GM19239 (cell line): ENCODE results near the gene WDR1.

ENCODE experiments used
- DNase-seq: peaks from one replicate; pipeline ENCODE4 v3.0.0; 2011; ENCODE audit warnings: low spot score; ENCODE audit not compliant: insufficient read length
- FAIRE-seq: peaks from 2 replicates; lab custom pipeline; 2011; peaks lifted over from hg19 to GRCh38; lab: Jason Lieb, UNC

The WDR1 gene

GRCh38 chr4:10051517-10052135 lies 65.0 kb downstream of the WDR1 start:
- no peak for FAIRE-seq
- DNase-seq: no peak

DNA sequence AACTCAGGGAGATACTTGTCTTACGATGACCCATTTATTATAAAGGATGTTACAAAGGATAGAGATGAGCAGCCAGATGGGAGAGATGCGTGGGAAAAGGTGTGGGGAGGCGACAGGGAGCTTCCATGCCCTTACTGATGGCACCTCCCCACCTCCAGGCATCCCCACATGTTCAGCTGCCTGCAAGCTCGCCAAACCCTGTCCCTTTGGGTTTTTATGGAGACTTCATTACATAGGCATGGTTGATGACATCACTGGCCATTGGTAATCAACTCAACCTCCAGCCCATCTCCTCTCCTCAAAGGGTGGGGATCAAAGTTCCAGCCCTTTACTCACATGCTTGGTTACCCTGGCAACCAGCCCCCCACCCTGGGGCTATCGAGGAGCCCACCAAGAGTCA lies 65.9 kb downstream of the WDR1 start:
- FAIRE-seq: no peak
- no peak for DNase-seq

GRCh38 chr4:10050261-10050661 lies 66.3 kb downstream of the WDR1 start:
- FAIRE-seq: no peak
- no peak for DNase-seq

- no peak for FAIRE-seq
- DNase-seq: no peak
Measured at GRCh38 chr4:10048941-10049697, 67.5 kb downstream of the WDR1 start.

DNA sequence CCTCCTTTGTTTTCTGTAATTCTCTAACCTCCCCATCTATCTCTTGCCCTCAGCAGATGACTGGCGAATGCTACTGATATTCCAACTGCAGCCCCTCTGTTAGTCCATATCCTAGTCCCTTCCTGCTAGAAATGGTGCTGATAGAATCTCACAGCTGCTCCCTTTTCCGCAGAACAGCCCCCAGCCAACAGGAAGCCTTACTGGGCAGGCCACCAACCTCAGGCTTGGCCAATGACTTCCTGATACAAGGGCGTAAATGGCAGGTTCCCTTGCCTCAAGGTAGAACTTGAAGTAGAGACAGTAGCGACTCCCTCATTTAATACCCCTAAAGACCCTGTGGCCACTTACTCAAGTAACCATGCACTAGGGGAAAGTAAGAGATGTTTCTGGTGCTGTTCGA lies 68.6 kb downstream of the WDR1 start:
- DNase-seq: no peak
- FAIRE-seq: no peak

GRCh38 chr4:10046471-10046870 lies 70.1 kb downstream of the WDR1 start:
- FAIRE-seq: no peak

DNA sequence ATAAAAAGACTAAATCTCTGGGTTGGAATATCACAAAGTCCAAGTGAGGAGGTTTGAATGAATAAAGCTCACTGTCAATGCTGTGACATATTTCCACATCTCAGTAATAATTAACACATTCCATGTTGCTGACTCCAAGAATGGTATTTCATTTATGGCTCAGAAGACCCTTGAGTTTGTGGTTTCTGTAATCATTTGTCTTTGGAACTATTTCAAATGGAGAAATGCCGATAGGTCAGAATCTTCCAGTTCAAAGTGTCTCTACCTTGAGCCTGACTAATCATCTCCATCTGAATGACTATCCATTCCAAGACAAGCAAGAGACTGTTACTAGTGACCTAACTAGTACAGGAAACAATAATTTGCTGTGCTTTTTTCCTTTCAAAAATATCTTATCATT lies 71.1 kb downstream of the WDR1 start:
- no peak for FAIRE-seq
- no peak for DNase-seq

More at GRCh38 chr4:10046471-10046870, 70.1 kb downstream of the WDR1 start:
- DNase-seq: no peak

- DNase-seq (no peak), FAIRE-seq (no peak)
Measured at GRCh38 chr4:10041036-10041435, 75.6 kb downstream of the WDR1 start.

- FAIRE-seq (no peak), DNase-seq (no peak)
Measured at GRCh38 chr4:10040049-10040892, 76.3 kb downstream of the WDR1 start.

DNA sequence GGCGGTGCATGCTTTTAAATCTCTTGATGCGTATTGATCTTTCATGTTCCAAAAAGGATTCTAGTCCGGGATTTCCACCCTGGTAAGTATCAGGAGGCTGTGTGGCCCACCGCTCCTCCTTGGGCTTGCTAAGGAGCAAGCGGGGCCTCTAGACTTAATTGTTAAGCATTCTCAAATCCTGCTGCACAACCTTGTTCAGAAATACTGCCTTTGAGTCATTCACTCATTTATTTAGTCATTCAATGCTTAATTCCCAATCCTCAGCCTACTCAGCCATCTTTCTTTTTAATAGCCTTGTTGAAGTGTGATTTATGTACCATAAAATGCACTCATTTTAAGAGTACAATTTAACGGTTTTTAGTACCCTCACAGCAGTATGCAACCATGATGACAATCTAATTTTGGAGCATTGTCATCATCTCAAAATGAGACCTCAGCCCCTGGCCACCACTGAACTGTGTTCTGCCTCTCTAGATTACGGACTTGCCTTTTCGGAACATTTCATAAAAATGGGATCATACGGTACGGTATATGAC lies 79.7 kb downstream of the WDR1 start:
- FAIRE-seq: no peak
- no peak for DNase-seq

DNA sequence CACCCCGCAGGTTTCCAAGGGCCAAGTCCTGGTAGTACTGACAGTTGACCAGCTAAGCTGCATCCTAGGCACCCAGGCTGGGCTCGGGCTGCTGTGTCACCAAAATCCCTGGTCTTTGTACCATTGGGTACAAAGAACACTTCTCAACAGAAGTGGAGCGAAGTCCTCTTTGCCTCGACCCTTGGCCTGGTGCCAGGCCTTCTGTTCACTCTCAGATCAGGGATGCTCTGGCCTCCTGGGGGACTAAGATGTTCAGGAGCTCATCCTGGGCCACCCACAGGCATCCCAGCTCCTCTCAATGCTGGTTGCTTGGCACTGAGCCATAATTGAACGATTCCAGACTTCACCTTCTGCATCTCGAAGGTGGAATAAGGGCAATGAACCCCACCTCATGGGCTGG lies 81.5 kb downstream of the WDR1 start:
- no peak for DNase-seq
- FAIRE-seq: no peak

DNA sequence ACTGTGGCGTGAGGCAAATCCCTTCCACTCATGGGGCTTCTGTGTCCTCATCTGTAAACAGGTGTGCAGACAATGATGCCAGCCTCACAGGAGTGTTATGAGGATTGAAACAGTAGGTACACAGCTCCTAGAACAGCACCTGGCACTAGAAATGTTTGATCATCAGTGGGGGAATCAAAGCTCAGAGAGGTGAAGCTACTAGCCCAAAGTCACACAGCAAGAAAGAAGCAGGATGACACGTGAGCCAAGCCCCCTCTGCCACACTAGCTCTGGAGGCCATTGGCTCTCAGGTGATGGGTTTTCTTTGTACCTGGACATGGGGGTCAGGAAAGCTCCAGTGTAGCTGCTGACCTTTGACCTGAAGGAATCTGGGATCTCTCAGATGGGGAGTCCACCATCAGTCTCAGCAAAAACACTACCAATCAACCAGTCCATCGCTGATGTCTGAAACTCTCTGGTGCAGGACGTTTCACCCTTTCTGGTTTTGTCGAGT lies 81.9 kb downstream of the WDR1 start:
- FAIRE-seq: no peak
- DNase-seq: no peak

DNA sequence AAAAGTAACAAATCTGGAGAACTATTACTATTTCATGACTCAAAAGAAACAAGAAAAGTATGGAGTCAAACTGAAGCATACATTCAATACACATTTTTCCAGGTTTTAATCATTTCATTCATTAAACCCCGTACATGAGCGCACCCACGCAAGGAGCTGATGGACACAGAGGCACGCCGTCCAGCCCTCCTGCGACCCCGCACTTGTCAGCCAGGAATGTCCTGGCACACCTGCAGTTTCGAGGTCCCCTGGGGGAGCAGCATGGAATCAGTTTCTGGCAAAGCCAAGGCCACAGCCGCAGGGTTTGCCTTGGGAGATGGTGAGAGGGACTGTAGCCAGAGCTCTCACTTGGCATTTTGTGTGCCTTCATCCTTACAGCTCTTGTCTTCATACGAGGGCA lies 82.5 kb downstream of the WDR1 start:
- DNase-seq (no peak), FAIRE-seq (no peak)

- FAIRE-seq (no peak), DNase-seq (no peak)
Measured at GRCh38 chr4:10033191-10033881, 83.3 kb downstream of the WDR1 start.

DNA sequence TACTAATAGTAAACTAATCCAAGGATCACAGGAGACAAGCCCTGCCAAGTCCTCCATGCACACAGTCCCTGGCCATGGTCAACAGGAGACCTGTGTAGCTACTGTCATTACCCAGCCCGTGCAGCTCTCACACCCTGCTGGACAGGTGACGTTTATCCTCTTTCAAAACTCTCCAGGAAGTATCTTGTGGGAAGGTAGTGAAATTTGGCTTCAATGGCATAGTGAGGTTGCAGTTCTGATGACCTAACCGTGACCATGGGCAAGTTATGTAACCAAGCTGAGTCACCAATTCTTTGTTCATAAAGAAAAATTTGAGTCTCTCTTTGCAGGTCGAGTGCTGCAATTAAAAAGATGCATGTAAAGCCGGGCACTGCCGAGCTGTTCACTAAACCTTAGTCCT lies 84.0 kb downstream of the WDR1 start:
- no peak for FAIRE-seq
- DNase-seq: no peak

DNA sequence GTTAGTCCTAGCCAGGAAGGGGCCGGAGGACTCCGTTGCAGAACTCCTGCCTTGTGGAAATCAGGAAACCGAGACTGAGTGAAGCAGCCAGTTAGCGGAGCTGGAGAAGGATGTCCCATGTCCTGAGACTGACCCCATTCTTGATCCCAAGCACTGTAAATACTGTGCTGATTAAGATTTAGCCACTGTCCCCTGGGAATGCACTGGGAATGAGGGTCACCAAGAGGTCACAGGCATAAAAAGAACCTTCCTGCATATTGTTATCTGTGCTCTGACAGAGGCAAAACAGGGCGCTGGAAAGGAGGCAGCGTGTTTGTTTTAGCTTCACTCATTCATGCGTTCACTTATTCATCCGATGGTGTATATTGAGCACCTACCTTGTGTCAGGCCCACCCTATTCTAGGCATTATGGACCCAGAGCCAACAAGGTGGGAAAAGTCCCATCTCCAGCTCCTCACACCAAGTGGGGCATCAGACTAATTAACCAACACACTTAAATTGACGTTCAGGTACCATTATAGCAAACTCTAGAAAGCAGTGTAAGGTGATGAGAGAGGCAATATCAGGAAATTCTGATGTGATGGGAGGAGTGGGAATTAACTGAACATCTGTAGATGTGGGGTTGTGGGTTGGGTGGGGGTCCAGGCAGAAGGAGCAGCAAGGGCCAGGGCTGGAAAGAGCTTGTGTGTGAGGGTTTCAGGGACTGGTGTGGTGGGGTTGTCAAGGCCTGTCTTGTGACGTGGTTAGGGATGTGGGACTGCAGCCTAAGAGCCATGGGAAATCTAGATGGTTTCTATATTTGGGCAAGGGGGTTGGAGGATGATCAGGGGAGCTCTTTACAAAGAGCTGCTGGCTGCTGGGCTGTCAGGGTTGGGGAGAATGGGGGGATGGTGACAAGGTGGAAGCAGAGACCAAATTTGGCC lies 84.7 kb downstream of the WDR1 start:
- DNase-seq: no peak
- no peak for FAIRE-seq

GRCh38 chr4:10030972-10031667 lies 85.5 kb downstream of the WDR1 start:
- DNase-seq (no peak), FAIRE-seq (no peak)

GRCh38 chr4:10029403-10029802 lies 87.2 kb downstream of the WDR1 start:
- DNase-seq: no peak
- no peak for FAIRE-seq

DNA sequence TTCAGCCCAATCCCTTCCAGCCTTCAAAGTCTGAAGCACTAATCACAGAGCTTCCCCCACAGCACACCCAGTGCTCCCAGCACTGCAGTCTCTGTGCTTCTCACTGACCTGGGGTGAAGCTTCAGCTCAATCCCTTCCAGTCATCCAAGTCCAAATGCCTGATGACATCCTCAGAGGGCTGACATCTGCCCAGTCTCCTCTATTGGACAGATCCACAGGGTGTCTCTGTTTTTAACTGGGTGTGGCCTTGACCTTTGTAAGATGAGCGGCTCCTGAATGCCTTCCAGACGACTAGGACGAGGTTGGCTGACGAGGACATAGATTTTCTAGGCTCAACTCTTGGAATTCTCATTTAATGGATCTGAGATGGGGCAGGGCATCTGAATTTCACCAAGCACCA lies 87.7 kb downstream of the WDR1 start:
- DNase-seq (no peak), FAIRE-seq (no peak)
